SH-SY5Y (cell line): ENCODE results near the gene THAP10.

Source experiments
- GATA2 ChIP-seq: IDR thresholded peaks from 2 replicates; pipeline ENCODE4 v1.6.1; 2011; ENCODE audit warnings: mild to moderate bottlenecking, low read depth, low read length
- GATA3 ChIP-seq: IDR thresholded peaks from 2 replicates; pipeline ENCODE4 v1.6.1; 2011; ENCODE audit warnings: low read depth, mild to moderate bottlenecking, low read length, moderate library complexity

GRCh38 chr15:70880781-70881180 is 11.5 kb downstream of the THAP10 start:
- no peak for TF ChIP-seq GATA2
- no peak for TF ChIP-seq GATA3
